ENCODE data around the gene ANTKMT.

Gene ANTKMT

DNA sequence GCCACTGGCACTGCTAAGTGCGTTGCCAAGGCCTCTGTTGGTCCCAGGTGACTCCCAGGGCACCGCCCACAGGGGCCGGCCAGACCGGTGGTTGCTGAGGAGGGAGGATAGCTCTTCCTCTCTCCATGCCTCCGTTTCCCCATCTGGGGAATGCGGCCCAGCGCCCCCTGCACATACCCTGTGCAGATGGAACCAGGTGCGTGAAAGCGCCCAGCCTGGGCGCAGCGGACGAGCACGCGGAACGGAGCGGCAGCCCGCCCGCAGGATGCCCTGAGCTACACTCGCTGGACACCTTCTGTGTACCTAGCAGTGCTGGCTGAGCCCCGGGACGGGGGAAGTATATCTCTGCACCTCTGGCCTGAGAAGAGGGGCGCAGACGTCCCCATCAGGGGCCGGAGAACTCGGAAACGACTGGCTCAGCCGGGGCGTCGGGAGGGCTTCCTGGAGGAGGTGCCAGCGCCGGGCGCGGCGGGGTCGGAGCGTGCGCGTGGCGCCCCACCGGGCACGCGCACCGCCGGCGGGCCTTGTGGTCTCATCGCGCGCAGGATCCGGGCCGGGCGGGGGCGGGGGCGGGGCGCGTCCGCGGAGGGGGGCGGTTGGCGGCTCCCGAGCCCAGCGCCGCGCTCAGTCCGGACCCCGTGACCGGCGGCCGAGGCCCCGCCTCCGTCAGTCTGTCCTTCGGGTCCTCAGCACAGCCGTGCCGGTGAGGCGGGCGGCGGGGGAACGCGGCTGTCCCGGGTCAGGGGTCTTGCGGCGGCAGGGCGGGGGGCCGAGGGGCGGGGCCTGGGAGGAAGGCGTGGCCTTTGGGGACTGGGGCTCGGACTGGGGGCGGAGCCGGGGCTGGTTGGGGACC is 5.7 kb downstream of the ANTKMT start, which contains the start of the genes CCDC78 and HAGHL:
TSS of gene CCDC78 (minus strand) at position 6 of the 853 bp plus-strand sequence. CDS start 76 bp downstream, outside the sequence.
TSS of gene HAGHL (plus strand) at position 669 of the 853 bp plus-strand sequence. CDS start 404 bp downstream, outside the sequence.
- TF ChIP-seq POLR2AphosphoS5 (IDR thresholded peaks at IDR 0.05; ENCODE audit: low read depth, low read length) (no peak), SIN3A (IDR thresholded peaks at IDR 0.05; ENCODE audit: borderline replicate concordance, insufficient read depth, low read length) (no peak)

DNA sequence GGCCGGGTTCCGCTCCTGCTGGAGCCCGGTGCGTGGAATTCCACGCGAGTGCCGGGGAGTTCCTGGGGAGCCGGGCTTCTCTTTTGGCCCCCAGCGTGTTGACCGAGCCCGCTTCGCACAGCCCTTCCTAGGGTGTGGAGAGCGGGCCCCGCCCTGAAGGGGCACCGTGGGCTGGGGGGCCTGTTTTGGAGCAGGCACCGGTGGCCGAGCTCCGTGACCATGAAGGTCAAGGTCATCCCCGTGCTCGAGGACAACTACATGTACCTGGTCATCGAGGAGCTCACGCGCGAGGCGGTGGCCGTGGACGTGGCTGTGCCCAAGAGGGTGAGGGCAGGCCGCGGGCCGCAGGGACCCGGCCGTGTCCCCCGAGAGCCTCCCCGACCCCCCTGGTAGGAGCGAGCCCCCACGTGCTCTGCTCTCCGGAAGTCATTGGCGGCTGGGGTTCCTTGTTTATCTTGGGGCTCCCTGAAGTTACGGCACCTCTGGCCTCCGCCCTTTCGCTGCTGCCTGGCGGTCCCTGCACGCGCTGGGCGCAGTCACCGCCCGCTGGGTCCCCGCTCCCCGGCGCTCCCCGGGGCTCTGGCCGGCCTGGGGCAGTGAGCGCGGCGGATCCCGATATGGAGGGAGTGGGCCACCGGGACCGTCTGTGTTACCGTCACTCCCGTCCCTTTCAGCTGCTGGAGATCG is 6.5 kb downstream of the ANTKMT start:
- TF ChIP-seq TAF1 (IDR thresholded peaks at IDR 0.05; ENCODE audit: borderline replicate concordance, insufficient read depth, low read length): no peak
- TF ChIP-seq POLR2AphosphoS5 (IDR thresholded peaks at IDR 0.05; ENCODE audit: low read depth, low read length): no peak; the same call in 1 of the 2 replicates
- TF ChIP-seq SIN3A (IDR thresholded peaks at IDR 0.05; ENCODE audit: borderline replicate concordance, insufficient read depth, low read length): no peak
- TF ChIP-seq FOXP2 (optimal IDR thresholded peaks at IDR 0.05; ENCODE audit: borderline replicate concordance, extremely low read depth, extremely low read length, insufficient read depth): no peak
- TF ChIP-seq, protein P1, sequence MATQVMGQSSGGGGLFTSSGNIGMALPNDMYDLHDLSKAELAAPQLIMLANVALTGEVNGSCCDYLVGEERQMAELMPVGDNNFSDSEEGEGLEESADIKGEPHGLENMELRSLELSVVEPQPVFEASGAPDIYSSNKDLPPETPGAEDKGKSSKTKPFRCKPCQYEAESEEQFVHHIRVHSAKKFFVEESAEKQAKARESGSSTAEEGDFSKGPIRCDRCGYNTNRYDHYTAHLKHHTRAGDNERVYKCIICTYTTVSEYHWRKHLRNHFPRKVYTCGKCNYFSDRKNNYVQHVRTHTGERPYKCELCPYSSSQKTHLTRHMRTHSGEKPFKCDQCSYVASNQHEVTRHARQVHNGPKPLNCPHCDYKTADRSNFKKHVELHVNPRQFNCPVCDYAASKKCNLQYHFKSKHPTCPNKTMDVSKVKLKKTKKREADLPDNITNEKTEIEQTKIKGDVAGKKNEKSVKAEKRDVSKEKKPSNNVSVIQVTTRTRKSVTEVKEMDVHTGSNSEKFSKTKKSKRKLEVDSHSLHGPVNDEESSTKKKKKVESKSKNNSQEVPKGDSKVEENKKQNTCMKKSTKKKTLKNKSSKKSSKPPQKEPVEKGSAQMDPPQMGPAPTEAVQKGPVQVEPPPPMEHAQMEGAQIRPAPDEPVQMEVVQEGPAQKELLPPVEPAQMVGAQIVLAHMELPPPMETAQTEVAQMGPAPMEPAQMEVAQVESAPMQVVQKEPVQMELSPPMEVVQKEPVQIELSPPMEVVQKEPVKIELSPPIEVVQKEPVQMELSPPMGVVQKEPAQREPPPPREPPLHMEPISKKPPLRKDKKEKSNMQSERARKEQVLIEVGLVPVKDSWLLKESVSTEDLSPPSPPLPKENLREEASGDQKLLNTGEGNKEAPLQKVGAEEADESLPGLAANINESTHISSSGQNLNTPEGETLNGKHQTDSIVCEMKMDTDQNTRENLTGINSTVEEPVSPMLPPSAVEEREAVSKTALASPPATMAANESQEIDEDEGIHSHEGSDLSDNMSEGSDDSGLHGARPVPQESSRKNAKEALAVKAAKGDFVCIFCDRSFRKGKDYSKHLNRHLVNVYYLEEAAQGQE (IDR thresholded peaks at IDR 0.05; ENCODE audit: insufficient read depth in 1 of 2, low read depth in 2 of 2, low read length in 2 of 2): no peak

DNA sequence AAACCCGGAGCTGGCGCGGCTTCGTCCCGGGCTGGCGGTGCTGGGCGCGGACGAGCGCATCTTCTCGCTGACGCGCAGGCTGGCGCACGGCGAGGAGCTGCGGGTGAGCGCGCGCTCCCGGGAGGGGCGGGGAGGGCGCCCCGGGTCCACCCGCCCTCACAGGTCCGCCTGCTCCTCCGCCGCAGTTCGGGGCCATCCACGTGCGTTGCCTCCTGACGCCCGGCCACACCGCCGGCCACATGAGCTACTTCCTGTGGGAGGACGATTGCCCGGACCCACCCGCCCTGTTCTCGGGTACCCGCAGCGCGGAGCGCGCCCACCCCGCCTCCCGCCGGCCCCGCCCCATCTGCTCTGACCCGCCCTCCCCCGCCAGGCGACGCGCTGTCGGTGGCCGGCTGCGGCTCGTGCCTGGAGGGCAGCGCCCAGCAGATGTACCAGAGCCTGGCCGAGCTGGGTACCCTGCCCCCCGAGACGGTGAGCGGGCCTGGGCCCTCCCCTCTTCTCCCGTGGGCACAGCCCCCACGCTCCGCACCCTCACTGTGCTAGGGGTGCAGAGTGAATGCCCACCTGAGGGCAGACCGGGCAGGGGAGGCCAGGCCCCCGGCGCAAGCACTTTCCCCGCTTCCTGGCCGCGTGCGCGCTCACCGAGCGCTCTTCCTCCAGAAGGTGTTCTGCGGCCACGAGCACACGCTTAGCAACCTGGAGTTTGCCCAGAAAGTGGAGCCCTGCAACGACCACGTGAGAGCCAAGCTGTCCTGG is 7.4 kb downstream of the ANTKMT start:
- TF ChIP-seq SIN3A (IDR thresholded peaks at IDR 0.05; ENCODE audit: borderline replicate concordance, insufficient read depth, low read length) (no peak), POLR2AphosphoS5 (IDR thresholded peaks at IDR 0.05; ENCODE audit: low read depth, low read length) (0 out of 2 replicates have a peak, but pooled peaks have one; percentile 15)
- TF ChIP-seq, protein P1 (IDR thresholded peaks at IDR 0.05; ENCODE audit: insufficient read depth in 1 of 2, low read depth in 2 of 2, low read length in 2 of 2): no peak

DNA sequence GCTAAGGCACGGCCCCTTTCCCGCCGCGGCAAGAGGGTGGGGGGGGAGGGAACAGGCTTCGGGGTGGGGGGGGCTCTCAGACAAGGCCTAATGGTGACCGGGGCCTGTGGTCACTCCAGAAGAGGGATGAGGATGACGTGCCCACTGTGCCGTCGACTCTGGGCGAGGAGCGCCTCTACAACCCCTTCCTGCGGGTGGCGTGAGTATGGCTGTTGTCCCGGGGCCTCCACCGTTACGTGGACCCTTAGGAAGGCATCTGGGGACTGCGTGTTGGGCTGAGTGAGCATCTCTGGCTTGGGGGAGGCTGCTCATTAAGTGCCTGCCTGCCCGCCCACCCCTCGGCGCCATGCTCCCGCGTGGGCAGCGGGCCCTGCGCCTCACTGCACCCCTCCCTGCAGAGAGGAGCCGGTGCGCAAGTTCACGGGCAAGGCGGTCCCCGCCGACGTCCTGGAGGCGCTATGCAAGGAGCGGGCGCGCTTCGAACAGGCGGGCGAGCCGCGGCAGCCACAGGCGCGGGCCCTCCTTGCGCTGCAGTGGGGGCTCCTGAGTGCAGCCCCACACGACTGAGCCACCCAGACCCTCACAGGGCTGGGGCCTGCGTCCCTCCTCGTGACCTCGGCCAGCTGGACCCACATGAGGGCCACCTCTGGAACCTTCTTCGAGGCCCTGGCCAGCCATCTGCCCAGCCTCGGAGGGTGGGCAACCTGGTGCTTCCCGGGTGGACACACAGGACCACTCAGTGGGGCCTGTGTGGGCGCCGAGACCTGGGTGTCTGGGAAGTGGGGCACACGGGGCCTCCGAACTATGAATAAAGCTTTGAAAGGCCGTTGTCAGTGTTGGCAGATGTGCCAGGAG is 8.2 kb downstream of the ANTKMT start:
- TF ChIP-seq TAF1 (IDR thresholded peaks at IDR 0.05; ENCODE audit: borderline replicate concordance, insufficient read depth, low read length): no peak
- no peak for TF ChIP-seq POLR2AphosphoS5 (IDR thresholded peaks at IDR 0.05; ENCODE audit: low read depth, low read length)
- TF ChIP-seq SIN3A (IDR thresholded peaks at IDR 0.05; ENCODE audit: borderline replicate concordance, insufficient read depth, low read length): no peak
- TF ChIP-seq, protein P1 (IDR thresholded peaks at IDR 0.05; ENCODE audit: insufficient read depth in 1 of 2, low read depth in 2 of 2, low read length in 2 of 2): no peak
- TF ChIP-seq FOXP2 (optimal IDR thresholded peaks at IDR 0.05; ENCODE audit: borderline replicate concordance, extremely low read depth, extremely low read length, insufficient read depth): no peak
